Body of pancreas (tissue), 4 donors: ENCODE results near the gene FCN1.

Experiments used
- POLR2A ChIP-seq, 3 donors: fragments of 450-650 bp; IDR thresholded peaks; one replicate each; pipeline ENCODE4 v1.6.1; 2016; ENCODE audit warnings: antibody characterized with exemption in 3 of 3, mild to moderate bottlenecking in 2 of 3
- TF ChIP-seq, protein P1 (sequence below), 7 experiments: fragments of 450-650 bp in 4 of 7; fragments of 200-600 bp in 3 of 7; sonication (generic) in 3 of 7; IDR thresholded peaks; one replicate each; pipeline ENCODE4 v1.5.1; 2016 to 2019; ENCODE audit warnings: antibody characterized with exemption in 7 of 7

DNA sequence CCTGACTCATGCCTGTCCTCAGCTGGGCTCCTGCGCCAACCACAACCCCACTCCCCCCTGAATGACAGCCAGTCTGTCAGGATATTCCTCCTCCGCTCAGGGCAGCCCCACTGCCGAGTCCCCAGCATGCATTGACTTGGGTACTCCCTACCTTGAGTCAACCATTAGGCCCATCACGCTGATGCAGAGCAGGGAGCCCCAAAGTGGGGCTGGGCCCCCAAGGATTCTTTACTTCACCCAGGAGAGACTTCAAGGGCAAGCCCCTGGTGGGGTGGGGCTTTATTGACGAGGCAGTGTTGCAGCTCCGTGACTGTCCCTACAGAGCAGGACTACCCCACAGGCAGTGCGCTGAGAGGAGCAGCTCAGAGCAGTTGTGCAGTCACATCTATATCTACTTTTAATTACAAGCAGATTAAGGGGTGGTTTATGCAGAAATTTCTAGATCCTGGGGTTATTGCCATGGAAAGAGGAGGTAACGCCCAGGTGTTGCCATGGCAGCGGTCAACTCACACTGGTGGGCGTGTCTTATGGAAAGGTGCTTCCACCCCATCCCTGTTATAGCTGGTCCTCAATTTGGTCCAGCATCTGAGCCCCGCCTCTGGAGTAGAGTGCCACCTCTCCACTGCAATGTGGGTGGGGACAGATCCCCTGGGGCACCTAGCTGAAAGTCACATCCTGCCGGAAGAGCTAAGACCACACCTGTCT, 32.1 kb upstream of the FCN1 start:
- TF ChIP-seq, protein P1, sequence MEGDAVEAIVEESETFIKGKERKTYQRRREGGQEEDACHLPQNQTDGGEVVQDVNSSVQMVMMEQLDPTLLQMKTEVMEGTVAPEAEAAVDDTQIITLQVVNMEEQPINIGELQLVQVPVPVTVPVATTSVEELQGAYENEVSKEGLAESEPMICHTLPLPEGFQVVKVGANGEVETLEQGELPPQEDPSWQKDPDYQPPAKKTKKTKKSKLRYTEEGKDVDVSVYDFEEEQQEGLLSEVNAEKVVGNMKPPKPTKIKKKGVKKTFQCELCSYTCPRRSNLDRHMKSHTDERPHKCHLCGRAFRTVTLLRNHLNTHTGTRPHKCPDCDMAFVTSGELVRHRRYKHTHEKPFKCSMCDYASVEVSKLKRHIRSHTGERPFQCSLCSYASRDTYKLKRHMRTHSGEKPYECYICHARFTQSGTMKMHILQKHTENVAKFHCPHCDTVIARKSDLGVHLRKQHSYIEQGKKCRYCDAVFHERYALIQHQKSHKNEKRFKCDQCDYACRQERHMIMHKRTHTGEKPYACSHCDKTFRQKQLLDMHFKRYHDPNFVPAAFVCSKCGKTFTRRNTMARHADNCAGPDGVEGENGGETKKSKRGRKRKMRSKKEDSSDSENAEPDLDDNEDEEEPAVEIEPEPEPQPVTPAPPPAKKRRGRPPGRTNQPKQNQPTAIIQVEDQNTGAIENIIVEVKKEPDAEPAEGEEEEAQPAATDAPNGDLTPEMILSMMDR (IDR thresholded peaks at IDR 0.05) = no peak
- no peak for TF ChIP-seq POLR2A (IDR thresholded peaks at IDR 0.05)
